NCI-H1092 (cell line): ENCODE results near the gene EDIL3.
"Not testable (repeated sequence)": the region's sequence is repeated elsewhere in the genome, so short reads cannot be mapped to it uniquely, and the experiment has no call there.

Experiments used
- DNase-seq: peaks from one replicate; lab custom pipeline; 2025; lab: John Stamatoyannopoulos, UW

The EDIL3 gene

DNA sequence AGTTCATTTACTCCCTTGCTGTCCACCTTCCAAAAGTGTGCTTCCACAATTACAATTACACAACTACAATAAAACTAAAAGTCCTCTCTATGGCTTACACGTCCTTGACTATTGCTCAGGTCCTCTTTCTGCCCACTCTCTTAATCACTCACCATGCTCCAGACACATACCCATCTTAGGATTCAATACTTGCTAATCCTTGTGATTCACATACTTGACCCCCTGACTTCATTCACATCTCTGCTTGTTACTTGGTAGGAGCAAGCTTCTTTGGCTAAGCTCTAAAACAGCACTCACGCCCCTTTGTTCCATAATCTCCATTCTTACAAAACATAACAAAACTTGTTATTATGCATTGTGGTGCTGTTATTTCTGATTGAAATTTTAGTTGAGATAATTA is 215.8 kb downstream of the EDIL3 start:
- DNase-seq: no peak

DNA sequence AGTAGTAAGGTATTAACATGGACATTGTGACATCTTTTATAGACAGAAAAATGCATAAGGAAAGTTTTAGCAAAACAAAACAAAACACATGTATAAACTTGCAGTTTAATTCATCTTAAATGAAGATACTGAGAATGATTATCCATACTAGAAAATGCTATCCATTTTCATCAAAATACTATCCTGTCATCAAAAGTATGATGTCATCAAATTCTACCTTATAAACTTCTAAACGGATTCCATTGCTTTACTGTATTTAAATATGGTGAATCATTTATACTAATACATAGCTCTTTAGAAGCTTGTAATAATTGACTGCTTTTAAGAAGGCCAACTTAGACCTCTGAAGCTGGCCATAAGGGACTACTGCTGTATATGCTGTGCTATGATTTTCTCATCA is 221.0 kb downstream of the EDIL3 start:
- no peak for DNase-seq

DNA sequence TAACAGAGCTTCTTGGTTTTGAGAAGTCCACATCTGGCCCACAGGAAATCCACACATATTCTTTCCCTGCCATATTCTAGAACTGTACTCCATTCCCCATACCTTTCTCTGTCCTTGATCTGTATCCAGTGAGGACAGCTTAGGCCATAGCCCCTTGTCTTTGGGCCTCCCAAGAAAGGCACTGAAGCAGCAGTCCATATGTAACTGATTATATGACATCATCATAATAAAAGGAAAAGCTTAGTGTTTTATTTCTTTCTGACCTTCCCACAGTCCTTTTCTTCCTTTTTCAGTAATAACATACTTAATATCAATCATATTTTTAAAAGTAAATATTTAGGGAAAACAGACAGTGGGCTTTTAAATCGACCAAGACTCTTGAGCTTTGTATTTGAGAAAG is 222.0 kb downstream of the EDIL3 start:
- DNase-seq: no peak

DNA sequence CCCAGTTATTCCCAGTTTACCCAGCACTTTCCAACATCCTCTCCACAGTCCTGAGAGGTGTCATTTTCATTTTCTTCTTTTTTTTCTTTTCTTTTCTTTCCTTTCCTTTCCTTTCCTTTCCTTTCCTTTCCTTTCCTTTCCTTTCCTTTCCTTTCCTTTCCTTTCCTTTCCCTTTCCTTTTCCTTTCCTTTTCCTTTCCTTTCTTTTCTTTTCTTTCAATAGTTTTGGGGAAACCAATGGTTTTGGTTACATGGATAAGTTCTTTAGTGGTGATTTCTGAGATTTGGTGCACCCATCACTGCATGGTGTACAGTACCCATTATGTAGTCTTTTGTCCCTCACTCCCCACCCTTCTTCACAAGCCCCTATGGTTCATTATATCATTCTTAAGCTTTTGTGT is 224.0 kb downstream of the EDIL3 start:
- DNase-seq: not testable (repeated sequence)

DNA sequence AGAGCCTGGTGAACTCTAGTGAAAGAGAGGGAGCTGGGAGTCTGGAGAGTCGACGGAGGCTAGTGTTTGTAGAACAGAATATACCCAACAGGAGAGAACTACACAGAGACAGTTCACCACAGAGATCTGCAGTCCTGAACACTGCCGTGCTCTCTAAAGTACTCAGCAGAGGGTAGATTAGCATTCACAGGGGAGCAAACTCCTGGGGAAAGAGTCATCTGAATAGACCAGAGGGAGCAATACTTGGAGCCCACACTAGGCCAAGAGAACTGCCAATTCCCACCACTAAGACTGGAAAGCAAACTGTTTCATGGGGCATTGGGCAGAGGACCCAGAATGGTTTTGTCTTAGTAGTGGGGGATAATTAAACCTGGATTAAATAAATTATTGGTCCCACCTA is 235.6 kb downstream of the EDIL3 start:
- no peak for DNase-seq

DNA sequence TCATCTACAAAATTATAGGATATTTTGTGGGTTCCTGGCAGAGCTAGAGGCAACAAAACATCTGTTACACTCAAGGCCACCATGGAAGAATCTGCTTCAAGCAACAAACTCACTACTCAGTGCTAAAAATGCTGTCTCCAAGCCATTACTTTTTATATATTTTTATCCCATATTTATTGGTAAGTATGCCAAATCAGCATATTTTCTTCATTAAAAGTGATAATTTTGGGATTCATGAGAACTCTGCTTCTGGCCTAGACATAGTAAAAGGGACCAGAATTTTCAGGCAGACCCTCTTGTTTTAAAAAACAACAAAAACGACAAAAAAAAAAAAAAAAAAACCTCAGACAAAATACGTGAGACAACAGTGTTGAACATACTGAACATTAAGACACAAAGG is 236.0 kb downstream of the EDIL3 start:
- DNase-seq: no peak

DNA sequence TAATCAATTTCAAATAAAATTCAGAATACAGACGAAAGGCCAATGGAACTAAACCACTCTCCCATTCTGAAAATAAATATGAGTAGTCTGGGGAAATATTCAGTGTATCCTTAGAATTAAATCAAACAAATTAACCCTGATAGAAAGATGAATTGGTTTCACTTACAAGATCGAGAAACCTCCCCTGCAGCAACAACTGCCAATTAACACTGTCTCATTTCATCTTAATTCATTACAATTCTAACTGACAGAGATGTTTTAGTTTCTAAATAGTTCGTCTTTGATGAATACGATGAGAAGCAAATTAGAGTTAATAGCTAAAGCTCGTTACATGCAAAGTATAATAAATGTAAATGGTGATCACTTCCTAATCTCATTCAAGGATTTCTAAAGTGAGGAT is 247.1 kb downstream of the EDIL3 start:
- no peak for DNase-seq

DNA sequence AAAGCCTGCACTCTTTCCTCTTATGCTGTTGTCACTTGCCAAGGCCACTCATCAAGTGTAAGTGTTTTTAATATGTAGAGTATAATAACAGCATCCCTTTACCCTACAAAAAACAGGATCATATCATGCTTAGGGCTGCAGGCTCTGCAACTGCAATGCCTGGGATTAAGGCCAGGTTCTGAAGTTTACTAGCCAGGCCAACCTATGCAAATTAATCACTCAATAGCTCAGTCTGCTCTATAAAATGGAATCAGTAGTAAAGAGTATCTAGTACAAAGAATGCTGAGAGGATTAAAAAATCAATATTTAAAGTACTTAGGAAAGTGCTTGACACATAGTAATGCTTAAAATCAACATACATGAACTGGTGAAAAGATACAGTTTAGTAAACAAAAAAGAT is 253.3 kb downstream of the EDIL3 start:
- DNase-seq: no peak

DNA sequence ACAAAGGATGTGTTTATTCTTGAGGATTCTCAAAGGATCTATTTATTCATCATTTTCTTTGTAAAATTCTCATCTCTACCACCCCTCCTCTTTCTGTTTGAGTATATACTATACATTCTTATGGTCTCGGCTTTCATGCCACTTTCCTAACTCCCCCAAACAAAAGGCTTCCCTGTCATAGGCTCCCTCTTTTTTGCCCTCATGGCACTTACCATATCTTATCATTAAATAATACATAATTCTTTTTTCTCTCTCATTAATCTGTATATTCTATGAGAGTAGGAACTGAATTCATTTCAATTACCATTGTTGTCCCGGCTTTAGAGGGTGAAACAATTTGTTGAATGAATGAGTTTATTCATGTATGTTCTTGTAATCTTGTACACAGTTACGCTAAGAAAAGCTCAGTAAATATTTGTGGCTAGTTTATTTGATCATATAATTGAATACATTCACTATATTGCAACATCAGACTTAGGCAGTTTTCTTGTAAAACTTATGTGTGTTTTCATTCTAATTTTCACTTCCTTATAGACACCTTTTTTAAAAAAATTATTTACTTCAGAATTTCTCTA is 254.6 kb downstream of the EDIL3 start:
- DNase-seq: no peak

DNA sequence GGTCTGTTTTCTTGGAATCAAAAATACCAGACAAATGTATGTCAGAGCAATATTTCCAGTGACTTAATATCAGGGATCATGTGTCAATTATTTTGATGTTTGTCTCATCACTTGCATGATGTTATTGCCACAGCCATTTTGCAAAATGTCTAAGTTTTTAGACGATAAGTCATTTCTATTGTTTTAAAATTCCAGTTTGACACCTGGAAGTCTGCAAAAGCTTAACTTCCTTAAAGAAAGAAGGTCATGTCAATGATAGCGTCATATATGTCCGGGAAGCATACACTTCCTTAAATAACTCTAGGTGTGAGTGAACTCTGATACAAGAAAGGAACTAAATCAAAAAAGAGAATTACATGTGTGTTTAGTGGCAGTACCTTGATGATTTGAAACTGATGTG is 259.5 kb downstream of the EDIL3 start:
- no peak for DNase-seq

DNA sequence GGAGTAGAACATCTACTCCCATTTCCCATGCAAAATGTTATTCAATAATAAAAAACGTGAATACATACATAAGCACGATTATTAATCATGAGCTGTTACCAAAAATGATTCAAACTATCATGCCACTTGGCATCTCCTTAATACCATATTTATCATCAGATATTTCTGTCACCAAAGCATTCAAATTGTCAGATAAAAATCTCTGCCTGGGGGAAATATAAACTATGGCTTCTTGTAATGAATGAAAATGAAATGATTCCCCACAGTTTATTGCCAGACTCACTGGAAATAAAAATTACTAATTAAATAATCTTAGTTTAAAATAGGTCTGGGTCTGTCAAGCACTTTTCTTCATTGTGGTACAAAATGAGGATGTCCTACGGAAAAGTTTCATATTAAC is 265.4 kb downstream of the EDIL3 start:
- DNase-seq: no peak

DNA sequence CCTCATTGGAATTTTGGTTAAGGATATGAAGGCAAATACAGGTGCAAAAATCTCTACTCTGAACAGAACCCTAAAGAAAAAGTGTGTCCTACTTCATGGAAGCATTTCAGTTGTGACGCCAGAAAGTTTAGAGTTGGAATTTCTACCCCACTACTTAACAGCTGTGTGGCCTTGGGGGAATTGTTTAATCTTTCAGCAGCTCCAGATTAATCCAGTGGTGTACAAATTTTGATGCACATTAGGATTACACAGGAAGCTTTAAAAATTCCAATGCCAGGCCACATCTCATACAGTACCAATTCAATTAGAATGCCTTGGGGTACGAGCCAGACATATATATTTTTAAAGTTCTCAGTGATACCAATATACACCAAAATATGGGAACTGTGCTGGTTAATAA is 266.1 kb downstream of the EDIL3 start:
- no peak for DNase-seq

DNA sequence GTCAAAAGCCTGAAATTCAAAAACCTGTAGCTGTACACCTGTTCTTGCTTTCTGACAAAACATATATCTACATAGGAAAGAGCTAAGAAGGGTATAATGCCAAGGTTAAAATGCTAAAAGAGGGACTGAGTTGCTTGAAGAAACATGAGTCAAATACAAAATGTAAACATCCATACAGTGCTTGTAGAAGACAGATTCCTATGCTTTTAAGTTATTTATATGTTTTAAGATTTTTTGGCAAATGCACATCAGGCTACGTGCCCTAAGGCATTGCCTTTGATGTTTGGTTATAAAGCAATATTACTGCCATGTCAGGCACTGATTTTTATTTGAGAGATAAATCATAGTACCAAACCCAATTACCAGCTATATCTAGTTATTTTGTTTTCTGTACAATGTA is 269.0 kb downstream of the EDIL3 start:
- DNase-seq: no peak

DNA sequence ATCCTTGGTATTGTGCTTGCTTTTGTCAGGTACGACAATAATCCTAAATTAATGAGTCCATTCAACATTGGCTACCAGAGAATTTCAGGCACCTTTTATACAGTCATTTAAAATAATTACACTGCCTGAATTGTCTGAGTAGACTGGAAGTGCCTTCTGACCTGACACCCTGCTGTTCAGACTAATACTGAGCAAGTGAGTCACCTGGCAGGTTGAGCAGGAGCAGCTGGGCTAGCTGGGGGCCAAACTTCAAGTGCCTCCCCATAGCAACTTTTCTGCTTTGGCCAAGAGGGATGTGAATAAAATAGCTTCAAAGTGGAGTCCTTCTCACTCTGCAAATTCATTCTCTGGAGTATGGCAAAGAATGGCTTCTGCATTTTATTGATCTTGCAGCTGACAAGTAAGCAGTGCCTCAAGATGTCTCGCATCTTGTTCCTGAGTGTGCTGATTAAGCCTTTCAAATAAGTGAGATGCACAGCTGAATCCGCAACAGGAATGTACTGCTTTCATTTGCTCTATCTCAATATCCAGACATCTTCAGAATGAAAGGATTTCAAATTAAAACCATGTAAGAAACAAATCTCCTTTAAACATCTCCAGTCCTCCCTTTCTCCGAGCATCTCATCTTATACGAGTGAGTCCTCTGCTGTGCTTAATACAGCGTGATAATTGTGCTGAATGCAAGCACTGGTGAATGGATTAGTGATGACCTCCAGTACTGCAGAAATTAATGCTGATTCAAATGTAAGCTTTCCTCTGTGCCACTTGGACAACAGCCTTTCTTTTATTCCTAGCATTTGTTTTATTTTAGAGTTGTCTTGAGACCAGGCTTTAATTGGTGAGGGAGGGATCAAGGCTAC is 271.2 kb downstream of the EDIL3 start:
- DNase-seq: no peak

DNA sequence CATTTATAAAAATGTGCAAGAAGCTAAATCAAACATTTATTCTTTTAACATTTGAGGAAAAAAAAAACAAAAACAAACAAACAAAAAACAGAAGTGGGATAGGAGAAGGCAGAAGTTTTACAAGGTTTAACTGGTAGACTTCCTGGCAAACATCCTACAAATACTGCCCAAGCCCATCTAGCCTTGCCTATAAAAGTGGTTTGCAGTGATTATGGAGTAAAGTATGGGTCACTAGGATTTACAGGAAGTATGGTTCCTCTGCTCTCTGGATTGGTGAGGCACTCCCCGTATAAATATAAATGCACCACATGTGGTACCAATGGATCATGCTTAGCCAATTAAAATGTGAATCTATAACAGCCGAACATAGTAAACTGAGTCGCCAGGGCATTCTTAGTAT is 291.9 kb downstream of the EDIL3 start:
- DNase-seq: no peak

DNA sequence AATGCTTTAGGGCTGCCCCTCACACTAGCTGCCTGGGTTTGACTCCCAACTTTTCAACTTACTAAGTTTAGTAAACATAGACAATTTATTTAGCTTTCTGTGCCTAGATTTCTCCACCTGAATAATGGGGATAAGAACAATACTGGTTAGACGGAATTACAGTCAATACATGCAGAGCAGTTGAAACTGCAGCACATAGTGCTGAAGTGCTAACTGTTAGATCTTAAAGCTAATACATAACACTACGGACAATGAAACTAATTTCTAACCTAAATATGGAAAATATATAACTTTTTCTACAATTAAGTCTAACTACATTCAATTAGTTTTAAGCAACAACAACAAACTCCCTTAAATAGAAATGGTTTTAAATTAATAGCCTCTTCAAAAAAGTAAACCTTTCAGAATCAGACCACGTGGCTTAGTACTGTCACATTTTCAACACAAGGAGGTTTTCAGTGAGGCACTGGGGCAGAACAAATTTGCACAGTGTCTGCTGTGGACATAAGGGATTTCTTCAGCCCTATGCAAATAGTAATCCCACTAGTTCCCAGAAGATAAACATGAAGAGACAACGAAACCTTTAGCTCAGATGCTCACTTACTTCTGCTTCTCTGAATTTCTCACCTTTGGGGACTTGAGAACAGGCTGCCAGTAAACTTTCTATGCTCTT is 293.4 kb downstream of the EDIL3 start:
- DNase-seq: no peak

DNA sequence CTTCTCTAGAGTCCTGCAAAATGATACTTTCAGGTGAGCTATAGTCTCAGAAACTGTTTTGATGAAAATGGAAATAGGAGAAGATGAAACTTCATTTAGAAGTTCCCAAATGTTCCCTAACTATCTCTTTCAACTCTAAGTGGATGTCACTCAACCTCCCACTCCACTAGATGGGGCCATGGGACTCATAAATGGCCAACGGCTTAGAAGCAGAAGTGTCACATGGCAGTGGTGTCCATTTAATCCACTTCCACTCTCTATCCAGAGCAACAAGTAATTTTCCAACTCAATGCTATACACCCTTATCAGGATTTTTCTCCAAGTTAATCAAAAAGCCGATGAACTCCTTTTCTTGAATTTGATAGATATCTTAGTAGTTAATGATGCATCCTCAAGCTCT is 295.7 kb downstream of the EDIL3 start:
- no peak for DNase-seq

DNA sequence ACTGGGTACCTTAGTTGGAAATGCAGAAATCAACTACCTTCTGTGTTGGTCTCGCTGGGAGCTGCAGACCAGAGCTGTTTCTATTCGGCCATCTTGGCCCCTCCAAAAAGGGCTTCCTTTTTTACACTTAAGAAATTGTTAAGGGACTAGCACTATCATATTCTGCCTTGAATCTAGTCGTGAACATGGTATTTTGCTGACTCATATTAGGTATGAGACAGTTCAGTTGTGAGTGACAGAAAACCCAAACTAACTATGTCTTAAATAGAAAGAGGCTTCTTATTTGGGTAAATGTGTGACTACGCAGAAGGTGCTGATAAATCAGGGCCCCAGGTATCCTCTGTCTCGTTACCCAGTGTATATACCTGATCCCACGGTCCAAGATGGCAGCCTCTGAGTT is 298.2 kb downstream of the EDIL3 start:
- DNase-seq: no peak

DNA sequence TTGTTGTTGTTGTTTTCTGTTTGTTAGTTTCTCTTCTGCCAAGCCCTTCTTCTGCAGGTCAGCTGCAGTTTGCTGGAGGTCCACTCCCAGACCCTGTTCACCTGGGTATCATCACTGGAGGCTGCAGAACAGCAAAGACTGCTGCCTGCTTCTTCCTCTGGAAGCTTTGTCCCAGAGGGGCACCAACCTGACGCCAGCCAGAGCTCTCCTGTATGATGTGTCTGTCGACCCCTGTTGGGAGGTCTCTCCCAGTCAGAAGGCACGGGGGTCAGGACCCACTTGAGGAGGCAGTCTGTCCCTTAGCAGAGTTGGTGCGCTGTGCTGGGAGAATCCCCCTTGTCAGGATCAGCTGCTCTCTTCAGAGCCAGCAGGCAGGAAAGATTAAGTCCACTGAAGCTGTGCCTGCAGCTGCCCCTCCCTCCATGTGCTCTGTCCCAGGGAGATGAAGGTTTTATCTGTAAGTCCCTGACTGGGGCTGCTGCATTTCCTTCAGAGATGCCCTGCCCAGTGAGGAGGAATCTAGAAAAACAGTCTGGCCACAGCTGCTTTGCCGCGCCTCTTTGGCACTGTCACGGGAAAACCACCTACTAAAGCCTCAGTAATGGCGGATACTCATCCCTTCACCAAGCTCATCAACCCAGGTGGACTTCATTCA is 299.2 kb downstream of the EDIL3 start:
- DNase-seq: no peak

DNA sequence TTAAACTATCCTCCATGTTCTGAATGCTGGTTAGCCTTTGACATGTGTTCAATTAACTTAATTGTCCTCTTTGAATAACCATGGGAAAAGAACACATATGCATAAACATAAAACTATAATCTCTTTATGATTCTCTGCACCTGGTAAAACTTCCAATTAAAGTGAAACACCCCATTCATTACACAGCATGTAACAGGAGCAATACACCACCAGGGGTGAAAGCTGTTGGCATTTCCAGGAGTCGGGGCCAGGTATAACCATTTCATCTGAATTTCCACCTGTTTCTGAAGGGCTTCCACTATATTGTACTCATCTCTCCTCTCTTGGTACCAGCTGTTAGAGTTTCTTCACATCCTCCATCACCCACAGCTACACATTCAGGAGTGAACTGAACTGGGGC is 303.8 kb downstream of the EDIL3 start:
- no peak for DNase-seq

DNA sequence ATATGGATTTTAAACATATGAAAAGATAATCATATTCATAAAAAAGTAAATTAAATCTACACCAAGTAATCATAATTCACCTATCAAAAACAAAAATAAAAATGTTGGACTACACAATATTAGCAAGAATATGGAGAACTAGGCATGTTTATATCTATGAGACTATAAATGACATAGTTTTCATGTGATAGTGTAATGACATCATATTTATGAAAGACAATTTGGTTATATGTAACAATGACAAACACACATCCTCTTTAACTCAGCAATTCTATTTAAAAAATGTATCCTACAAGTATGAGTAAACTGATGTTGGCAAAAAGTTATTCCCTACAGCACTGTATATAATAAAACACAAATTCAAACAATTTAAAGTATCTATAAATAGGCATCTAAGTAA is 312.3 kb downstream of the EDIL3 start:
- DNase-seq: no peak

DNA sequence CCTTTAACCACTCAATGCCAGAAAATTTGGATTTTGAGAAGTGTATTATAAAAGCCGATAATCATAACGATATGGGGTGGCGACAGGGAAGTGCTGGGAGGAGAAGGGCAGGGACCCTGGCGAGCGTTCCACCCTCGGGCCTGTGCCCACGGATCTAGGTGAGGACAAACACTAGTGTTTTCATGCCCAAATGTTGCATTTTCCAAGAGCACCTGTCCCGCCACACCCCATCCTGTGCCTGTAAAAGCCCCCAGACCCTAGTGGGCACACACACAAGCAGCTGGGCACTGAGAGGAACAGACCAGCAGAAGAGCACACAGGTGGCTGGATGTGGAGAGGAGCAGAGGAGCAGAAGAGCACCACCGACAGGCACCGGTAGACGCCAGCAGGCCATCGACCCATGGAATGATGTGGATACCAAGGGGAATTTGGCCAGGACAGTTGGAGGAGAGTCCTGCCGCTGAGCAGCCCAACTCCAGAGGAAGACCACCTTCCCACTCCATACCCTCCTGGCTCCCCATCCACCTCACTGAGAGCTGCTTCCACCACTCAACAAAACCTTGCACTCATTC is 315.0 kb downstream of the EDIL3 start:
- DNase-seq: no peak

DNA sequence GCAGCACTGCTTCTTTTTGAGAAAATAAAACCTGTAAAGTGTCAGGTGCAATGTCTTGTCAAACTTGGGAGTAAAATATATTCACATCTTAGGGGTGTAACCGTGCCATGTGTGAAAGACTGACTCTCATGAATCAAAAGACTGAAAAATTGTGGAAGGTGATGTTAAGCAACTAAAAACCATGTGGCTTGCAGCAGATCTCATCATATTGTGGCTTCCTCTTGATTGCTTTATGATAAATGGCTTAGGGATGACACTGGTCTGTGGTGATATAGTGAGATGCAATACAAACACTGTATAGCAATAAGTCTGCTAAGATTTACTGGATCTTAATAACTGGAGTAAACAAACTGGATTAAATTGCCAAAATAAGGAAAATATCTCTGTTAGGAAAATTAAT is 321.6 kb downstream of the EDIL3 start:
- DNase-seq: no peak
